Epithelial cell of proximal tubule (primary cell): ENCODE data around the gene STAB1. TPM values are rescaled to one million over a fixed set of nuclear protein-coding genes. Genes with fewer than 3 reads are reported as not detected.

Experiments
- DNase-seq: peaks from one replicate; pipeline ENCODE4 v3.0.0-alpha.2; 2011; ENCODE audit warnings: low read depth
- H3K4me3 ChIP-seq: 2 replicates; pipeline ENCODE4 v1.5.1; 2011; ENCODE audit warnings: low read depth, mild to moderate bottlenecking, low read length
- total RNA-seq: library from RNA; depleted of rRNA; stranded (reverse); fragments of >200 nt; gene quantifications from 2 replicates; pipeline ENCODE4 v1.2.3, GENCODE V29; 2015
- TF ChIP-seq, protein P1 (sequence below): conservative IDR thresholded peaks from 2 replicates; pipeline ENCODE4 v1.5.1; 2012; ENCODE audit warnings: low read depth, mild to moderate bottlenecking, low read length

Gene STAB1
- total RNA-seq, 1 donor from 2014 or later = 0.52 TPM

DNA sequence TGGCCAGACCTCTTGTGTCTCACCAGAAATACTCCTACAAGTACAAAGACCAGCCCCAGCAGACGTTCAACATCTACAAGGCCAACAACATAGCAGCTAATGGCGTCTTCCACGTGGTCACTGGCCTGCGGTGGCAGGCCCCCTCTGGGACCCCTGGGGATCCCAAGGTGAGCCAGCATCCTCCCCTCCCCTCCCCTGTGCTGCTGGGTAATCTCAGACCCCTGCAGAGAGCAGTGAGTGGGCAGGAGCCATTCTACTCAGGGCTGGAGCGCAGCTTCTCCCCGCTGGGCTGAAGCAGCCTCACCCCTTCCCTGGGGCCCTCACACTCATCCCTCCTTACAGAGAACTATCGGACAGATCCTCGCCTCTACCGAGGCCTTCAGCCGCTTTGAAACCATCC is 9.8 kb downstream of the STAB1 start:
- TF ChIP-seq, protein P1, sequence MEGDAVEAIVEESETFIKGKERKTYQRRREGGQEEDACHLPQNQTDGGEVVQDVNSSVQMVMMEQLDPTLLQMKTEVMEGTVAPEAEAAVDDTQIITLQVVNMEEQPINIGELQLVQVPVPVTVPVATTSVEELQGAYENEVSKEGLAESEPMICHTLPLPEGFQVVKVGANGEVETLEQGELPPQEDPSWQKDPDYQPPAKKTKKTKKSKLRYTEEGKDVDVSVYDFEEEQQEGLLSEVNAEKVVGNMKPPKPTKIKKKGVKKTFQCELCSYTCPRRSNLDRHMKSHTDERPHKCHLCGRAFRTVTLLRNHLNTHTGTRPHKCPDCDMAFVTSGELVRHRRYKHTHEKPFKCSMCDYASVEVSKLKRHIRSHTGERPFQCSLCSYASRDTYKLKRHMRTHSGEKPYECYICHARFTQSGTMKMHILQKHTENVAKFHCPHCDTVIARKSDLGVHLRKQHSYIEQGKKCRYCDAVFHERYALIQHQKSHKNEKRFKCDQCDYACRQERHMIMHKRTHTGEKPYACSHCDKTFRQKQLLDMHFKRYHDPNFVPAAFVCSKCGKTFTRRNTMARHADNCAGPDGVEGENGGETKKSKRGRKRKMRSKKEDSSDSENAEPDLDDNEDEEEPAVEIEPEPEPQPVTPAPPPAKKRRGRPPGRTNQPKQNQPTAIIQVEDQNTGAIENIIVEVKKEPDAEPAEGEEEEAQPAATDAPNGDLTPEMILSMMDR = no peak
- no peak overlapping the region for H3K4me3 ChIP-seq
- DNase-seq = no peak

DNA sequence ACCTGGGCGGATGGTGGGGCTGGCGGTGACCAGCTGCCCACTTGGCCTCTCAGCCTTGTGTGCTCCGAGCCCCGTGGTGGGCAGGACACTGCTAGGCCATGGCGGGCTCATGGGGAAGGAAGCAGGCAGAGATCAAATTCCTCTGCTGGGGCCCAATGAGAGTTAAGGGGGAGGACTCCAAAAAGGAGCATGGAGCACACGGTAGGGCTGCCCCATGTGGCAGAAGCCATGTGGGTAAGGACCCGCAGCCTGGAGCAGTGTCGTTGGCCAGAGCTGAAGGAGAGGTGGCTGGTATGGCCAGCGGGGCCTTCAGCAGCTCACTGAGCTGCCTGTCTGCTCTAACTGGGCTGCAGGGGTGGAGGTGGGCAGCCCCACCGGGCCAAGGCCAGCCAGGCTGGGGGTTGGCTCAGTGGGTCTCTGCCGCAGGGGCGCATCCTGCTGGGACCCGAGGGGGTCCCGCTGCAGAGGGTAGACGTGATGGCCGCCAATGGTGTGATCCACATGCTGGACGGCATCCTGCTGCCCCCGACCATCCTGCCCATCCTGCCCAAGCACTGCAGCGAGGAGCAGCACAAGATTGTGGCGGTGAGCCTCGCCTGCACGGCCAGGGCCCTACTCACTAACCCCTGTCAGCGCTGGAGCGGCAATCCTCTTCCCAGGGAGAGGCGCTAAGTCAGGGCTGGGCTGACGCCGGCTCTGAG is 11.3 kb downstream of the STAB1 start:
- H3K4me3 ChIP-seq = no peak overlapping the region
- no peak for DNase-seq
- TF ChIP-seq, protein P1 = no peak

DNA sequence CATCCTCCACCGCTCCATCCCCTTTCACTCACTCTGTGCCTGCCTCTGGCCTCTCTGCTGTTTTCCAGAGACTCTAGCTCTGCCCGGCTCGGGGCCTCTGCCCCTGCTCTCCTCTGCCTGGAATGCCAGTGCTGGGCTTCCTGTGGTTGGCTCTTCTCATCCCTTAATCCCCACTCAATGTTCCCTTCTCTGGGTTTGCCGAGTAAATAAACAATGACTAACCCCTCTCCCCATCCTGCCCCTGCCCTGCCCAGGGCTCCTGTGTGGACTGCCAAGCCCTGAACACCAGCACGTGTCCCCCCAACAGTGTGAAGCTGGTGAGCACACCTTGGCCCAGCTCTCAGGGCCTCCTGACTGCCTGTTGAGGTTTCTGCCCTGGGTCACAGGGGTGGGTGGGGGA is 12.2 kb downstream of the STAB1 start:
- TF ChIP-seq, protein P1 = no peak
- H3K4me3 ChIP-seq = no peak overlapping the region
- no peak for DNase-seq

DNA sequence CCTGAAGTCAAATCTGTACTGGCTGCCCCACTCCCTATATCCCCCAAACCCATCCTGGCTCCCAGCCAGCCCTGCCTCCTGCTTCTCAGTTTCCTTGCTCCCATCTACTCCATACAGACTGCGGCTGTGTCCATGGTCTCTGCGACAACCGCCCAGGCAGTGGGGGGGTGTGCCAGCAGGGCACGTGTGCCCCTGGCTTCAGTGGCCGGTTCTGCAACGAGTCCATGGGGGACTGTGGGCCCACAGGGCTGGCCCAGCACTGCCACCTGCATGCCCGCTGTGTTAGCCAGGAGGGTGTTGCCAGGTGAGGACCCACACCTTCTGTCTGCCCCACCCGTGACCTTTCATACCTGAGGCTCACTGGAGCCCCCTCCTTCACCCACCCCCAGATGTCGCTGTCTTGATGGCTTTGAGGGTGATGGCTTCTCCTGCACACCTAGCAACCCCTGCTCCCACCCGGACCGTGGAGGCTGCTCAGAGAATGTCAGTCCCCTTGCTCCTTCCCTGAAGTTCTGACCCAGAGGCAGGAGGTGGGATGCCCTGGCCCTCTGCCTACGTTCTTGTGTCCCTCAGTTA is 14.7 kb downstream of the STAB1 start:
- no peak overlapping the region for H3K4me3 ChIP-seq
- no peak for DNase-seq
- TF ChIP-seq, protein P1 = no peak

DNA sequence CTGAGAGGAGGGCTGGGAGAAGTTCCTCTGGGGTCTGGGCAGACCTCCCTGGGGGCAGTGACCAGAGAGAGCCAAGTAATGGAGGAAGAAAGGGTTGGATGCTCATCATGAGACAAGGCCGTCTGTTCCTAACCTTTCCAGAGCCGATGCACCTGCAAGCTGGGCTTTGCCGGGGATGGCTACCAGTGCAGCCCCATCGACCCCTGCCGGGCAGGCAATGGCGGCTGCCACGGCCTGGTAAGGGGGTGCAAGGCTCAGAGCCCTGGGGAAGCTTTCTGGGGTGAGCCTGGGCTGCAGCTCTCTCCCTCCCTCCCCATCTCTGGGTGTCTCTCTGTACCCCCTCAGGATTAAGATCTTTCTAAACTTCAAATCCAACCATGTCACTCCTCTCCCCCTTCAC is 16.4 kb downstream of the STAB1 start:
- no peak for DNase-seq
- no peak overlapping the region for H3K4me3 ChIP-seq
- TF ChIP-seq, protein P1 = no peak

DNA sequence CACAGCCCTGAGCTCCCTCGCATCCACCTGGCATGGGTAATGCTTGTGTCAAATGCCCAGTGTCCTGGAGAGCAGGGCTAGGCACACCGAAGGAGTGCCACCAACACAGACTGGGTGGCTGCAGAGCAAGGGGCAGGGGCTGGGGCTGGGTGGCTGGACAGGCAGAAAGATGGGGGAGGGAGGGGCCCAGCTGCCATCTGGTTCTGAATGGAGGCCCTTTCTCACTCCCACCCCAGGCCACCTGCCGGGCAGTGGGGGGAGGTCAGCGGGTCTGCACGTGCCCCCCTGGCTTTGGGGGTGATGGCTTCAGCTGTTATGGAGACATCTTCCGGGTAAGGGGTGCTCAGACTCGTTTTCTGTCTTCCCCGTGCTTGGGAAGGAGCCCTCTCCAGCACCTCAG is 17.0 kb downstream of the STAB1 start:
- TF ChIP-seq, protein P1 = no peak
- no peak for DNase-seq
- H3K4me3 ChIP-seq = no peak overlapping the region

DNA sequence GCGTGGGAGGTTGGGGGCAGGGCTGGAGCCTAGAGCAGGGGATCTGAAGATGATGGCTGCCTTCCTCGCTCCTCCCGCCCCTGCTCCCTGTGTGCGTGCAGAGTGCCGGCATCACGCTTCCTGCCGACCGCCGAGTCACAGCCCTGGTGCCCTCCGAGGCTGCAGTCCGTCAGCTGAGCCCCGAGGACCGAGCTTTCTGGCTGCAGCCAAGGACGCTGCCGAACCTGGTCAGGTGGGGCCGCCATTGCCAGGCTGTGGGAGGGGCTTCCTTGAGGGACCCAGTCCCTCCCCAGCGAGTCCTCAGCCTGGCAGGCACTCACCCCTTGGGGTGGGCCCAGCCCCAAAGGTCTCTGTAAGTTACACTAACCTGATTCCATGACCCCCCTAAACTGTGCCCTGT is 17.6 kb downstream of the STAB1 start:
- TF ChIP-seq, protein P1 = no peak
- no peak for DNase-seq
- H3K4me3 ChIP-seq = no peak overlapping the region
